A673 (cell line): Measurements from ENCODE around the gene FRMD4A. TPM values are rescaled to one million over a fixed set of nuclear protein-coding genes. Genes with fewer than 3 reads are reported as not detected.

Source experiments
- BruUV-seq: library from RNA; stranded (reverse); fragments of 400-500 nt; replicated peaks from 2 replicates; lab custom pipeline; 2021; lab: Mats Ljungman, UMichigan
- CTCF ChIA-PET: fragments of 300-600 bp; sonication (Branson Sonifier 250); formaldehyde crosslinking; loops from one replicate; lab custom pipeline; 2022; ENCODE audit warnings: antibody characterized with exemption; lab: Charles Lee
- POLR2A ChIA-PET: fragments of 300-600 bp; sonication (Branson Sonifier 250); formaldehyde crosslinking; loops from one replicate; lab custom pipeline; 2022; ENCODE audit warnings: antibody characterized with exemption; ENCODE audit not compliant: low non-redundant PET; lab: Charles Lee
- DNase-seq: peaks from one replicate; pipeline ENCODE4 v3.0.0-alpha.2; 2015; ENCODE audit warnings: low spot score
- H3K27ac ChIP-seq: fragments of 200-600 bp; sonication (generic); 2 replicates; pipeline ENCODE4 v1.5.1; 2016; ENCODE audit warnings: mixed run types, low read depth, mild to moderate bottlenecking, mixed read lengths, antibody characterized with exemption, low read length; ENCODE audit not compliant: poor library complexity, severe bottlenecking
- H3K27me3 ChIP-seq: fragments of 200-600 bp; sonication (generic); replicated peaks from 2 replicates; pipeline ENCODE4 v1.6.1; 2017; ENCODE audit warnings: mixed run types, low read depth, mild to moderate bottlenecking, mixed read lengths, antibody characterized with exemption, low read length; ENCODE audit not compliant: insufficient read depth, poor library complexity
- H3K36me3 ChIP-seq: fragments of 200-600 bp; sonication (generic); 2 replicates; pipeline ENCODE4 v1.6.1; 2016; ENCODE audit warnings: mixed run types, mild to moderate bottlenecking, mixed read lengths, antibody characterized with exemption, low read length; ENCODE audit not compliant: insufficient read depth, poor library complexity, severe bottlenecking
- H3K4me1 ChIP-seq: fragments of 200-600 bp; sonication (generic); 2 replicates; pipeline ENCODE4 v1.6.1; 2017; ENCODE audit warnings: mixed run types, mild to moderate bottlenecking, mixed read lengths, antibody characterized with exemption, low read length; ENCODE audit not compliant: insufficient read depth, poor library complexity, severe bottlenecking
- H3K4me3 ChIP-seq: fragments of 200-600 bp; sonication (generic); 2 replicates; pipeline ENCODE4 v1.5.1; 2016; ENCODE audit warnings: low read depth, mixed run types, mild to moderate bottlenecking, mixed read lengths, low read length; ENCODE audit not compliant: poor library complexity, severe bottlenecking
- H3K9me3 ChIP-seq: fragments of 200-600 bp; sonication (generic); 2 replicates; pipeline ENCODE4 v1.6.1; 2016; ENCODE audit warnings: mixed run types, low read depth, mild to moderate bottlenecking, mixed read lengths, antibody characterized with exemption, low read length; ENCODE audit not compliant: poor library complexity, severe bottlenecking
- CTCF ChIP-seq: fragments of 300-800, 200-600 bp; sonication (generic); conservative IDR thresholded peaks from 2 replicates; pipeline ENCODE4 v1.5.1; 2017; ENCODE audit warnings: low read depth, mild to moderate bottlenecking, antibody characterized with exemption, low read length, moderate library complexity, mixed read lengths
- EZH2 ChIP-seq: fragments of 200-600 bp; sonication (generic); IDR thresholded peaks from 2 replicates; pipeline ENCODE4 v1.6.1; 2017; ENCODE audit warnings: borderline replicate concordance, low read depth, mild to moderate bottlenecking, mixed read lengths, antibody characterized with exemption, low read length; ENCODE audit not compliant: poor library complexity, severe bottlenecking
- intact Hi-C: fragments of 100-400 bp; cut with micrococcal nuclease; formaldehyde crosslinking; loops from one replicate; pipeline ENCODE4 v1.10.0; 2022; ENCODE audit not compliant: unreplicated experiment
- total RNA-seq: library from RNA; stranded (reverse); gene quantifications from 2 replicates; pipeline ENCODE4 v1.2.3, GENCODE V29; 2021

Gene FRMD4A
- total RNA-seq, 1 experiment from 2014 or later: 26.3 TPM

DNA sequence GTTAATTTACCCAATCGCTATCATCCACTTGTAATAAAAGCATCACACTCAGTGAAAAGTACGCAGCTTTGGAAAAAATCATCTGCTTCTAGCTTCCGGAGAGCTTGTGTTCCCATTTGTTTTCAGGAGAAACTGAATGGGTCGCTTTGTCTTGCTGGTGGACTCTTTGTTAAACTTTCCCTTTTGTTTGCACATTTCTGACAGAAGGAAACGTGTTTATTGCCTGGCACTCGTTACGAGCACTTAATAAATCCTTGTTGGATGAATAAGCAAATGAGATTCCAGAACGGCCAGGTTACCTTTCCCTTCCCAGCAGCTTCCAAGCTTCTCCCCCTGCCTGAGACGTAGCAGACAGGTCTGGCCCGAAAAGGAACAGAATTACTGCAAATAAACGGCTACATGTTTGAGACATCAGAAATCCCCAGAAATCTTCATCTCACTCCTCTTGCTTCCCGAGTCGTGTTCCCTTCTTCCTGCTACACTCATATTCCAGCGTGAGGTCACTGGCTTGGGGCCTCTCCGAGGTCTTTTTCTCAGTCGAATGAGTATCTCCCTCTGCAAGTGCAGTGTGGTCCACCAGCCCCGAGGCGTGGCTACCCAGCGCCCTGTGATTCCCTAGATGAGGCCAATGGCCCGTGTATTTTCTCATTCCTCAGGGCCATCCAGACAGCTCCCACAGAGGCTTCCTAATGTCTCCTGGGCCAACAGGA lies 167.2 kb downstream of the FRMD4A start:
- no TSS peak for BruUV-seq
- Histone ChIP-seq H3K9me3 (no peaks in the 10 kb centered on the region), H3K27me3 (peaks cover 53% of the 10 kb centered on the region), H3K4me1 (no peaks in the 10 kb centered on the region), H3K27ac (no peak overlapping the region), H3K36me3 (no peaks in the 10 kb centered on the region), H3K4me3 (no peak overlapping the region)
- no peak for DNase-seq
- POLR2A ChIA-PET: no interaction called here
- intact Hi-C loops: no loop called here
- TF ChIP-seq EZH2 (no peak), CTCF (no peak)
- CTCF ChIA-PET: no interaction called here

- no peak overlapping the region for H3K27ac ChIP-seq
- no peak overlapping the region for H3K4me3 ChIP-seq
- POLR2A ChIA-PET: no interaction called here
- intact Hi-C loops: no loop called here
- no peaks in the 10 kb centered on the region for H3K4me1 ChIP-seq
- TF ChIP-seq CTCF (no peak), EZH2 (no peak)
- BruUV-seq: no TSS peak
- H3K27me3 ChIP-seq: peaks cover 54% of the 10 kb centered on the region
- no peaks in the 10 kb centered on the region for H3K9me3 ChIP-seq
- no peaks in the 10 kb centered on the region for H3K36me3 ChIP-seq
- CTCF ChIA-PET: no interaction called here
- DNase-seq: no peak
Observed at GRCh38 chr10:14162629-14163344, 167.9 kb downstream of the FRMD4A start.

DNA sequence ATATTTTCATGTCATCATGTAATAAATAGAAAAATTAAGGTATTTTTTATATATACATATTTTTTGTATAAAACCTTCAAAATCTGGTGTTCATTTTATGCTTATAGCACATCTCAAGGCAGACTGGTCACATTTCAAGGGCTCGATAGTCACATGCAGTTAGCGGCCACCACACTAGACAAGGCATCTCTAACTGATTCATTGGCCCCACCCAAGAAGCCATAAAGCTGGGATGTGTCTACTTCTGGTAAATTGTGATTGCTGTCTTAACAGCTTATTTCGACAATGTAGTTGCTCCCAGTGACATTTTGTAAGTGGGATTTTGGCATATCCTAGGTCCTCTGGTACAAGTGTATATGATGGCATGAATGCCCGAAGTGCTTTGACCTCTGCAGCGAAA lies 168.7 kb downstream of the FRMD4A start:
- no peak overlapping the region for H3K27ac ChIP-seq
- no peaks in the 10 kb centered on the region for H3K4me1 ChIP-seq
- intact Hi-C loops: no loop called here
- H3K9me3 ChIP-seq: no peaks in the 10 kb centered on the region
- peaks cover 57% of the 10 kb centered on the region for H3K27me3 ChIP-seq
- H3K4me3 ChIP-seq: no peak overlapping the region
- no peak for DNase-seq
- no TSS peak for BruUV-seq
- H3K36me3 ChIP-seq: no peaks in the 10 kb centered on the region
- TF ChIP-seq CTCF: no peak
- no peak for TF ChIP-seq EZH2
- ChIA-PET CTCF (no interaction called here), POLR2A (no interaction called here)
